OCI-LY7 (cell line): ENCODE measurements around the gene OR51B6.

Source experiments
- EZH2phosphoT487 ChIP-seq: fragments of 200-600 bp; sonication (generic); IDR thresholded peaks from 2 replicates; pipeline ENCODE4 v1.6.1; 2018; ENCODE audit warnings: low read depth, borderline replicate concordance, mild to moderate bottlenecking, mixed run types, antibody characterized with exemption, low read length, moderate library complexity, mixed read lengths
- TF ChIP-seq, protein P1 (sequence below): fragments of 200-600 bp; sonication (generic); conservative IDR thresholded peaks from 2 replicates; pipeline ENCODE4 v1.5.1; 2014; ENCODE audit warnings: mild to moderate bottlenecking, antibody characterized with exemption, low read length, moderate library complexity, mixed read lengths

DNA sequence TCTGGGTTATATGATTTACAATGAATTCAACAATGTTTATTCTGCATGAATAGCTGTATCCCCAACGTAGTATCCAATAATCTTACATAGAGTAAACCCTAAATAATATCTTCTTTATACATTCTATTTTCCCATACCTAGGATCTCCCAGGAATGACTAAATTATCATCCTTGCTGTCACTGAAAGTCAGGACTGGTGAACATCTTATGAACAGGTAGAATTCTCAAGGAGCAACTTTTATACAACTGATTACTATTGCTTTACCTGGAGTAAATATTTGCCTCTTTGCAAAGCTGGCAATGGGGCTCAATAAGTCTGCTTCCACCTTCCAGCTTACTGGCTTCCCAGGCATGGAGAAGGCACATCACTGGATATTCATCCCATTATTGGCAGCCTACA lies at the start of gene OR51B6:
- TF ChIP-seq, protein P1, sequence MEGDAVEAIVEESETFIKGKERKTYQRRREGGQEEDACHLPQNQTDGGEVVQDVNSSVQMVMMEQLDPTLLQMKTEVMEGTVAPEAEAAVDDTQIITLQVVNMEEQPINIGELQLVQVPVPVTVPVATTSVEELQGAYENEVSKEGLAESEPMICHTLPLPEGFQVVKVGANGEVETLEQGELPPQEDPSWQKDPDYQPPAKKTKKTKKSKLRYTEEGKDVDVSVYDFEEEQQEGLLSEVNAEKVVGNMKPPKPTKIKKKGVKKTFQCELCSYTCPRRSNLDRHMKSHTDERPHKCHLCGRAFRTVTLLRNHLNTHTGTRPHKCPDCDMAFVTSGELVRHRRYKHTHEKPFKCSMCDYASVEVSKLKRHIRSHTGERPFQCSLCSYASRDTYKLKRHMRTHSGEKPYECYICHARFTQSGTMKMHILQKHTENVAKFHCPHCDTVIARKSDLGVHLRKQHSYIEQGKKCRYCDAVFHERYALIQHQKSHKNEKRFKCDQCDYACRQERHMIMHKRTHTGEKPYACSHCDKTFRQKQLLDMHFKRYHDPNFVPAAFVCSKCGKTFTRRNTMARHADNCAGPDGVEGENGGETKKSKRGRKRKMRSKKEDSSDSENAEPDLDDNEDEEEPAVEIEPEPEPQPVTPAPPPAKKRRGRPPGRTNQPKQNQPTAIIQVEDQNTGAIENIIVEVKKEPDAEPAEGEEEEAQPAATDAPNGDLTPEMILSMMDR = no peak
- TF ChIP-seq EZH2phosphoT487 = no peak
